AG08395 (cell line): Measurements from ENCODE around the gene TBC1D22A.
A peak's percentile ranks its signal among the peaks of the same experiment; 100 is the strongest.

Experiments used
- DNase-seq: peaks from one replicate; pipeline ENCODE4 v3.0.0; 2012; ENCODE audit warnings: mixed read lengths, low spot score

The TBC1D22A gene

DNA sequence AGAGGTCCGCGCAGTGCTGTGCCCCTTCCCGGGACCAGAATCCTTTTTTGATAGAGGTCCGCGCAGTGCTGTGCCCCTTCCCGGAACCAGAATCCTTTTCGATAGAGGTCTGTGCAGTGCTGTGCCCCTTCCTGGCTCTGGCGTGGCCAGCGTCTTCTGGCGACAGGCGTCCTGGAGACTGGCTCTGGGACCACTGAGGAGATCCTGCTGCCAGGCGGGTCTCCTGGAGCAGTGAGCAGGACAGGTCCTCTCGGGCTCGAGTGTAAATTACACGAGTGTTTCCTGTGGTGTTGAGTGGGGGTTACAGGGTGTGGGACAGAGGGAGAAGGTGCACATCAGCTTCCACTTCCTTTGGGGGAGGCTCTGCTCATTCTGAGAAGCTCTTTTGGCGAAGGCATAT lies 98.1 kb downstream of the TBC1D22A start:
- no peak for DNase-seq

DNA sequence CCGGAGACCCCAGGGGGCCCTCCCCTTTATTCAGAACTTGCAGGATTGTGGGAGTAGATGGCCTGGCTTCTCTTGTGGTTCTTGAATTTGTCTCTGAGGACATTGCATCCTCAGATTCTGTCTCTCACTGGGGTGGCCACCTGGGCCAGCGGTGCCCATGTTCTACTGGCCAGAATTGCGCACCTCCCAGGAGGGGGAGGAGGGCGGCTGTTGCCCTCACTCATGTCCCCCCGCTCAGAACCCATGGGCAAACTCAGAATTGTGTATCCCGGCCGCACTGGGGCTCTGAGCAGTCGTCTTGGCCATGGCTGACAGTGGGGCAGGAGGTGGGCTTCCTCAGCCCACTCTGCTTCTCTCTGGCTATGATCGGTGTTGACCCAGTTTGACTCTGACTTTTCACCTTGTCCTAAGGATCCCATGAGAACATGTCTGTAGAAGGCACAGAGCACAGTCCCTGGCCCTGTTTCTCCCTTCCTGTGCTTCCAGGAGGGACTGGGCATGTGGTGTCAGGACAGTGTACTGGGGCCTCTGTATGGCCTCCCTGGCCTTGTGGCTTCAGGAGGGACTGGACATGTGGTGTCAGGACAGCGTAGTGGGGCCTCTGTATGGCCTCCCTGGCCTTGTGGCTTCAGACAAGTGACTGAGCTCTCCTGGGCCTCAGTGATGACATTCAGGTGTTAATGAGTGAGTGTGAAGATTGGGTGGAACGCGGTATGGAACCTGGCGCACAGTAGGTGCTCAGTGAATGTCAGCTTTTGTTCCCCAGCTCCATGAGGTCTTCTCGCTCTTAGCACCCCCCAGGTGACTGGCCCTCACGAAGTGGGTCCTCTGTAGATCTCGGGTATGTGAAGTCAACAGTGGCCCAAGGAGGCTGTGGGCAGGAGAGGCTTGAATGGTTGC lies 99.3 kb downstream of the TBC1D22A start:
- no peak for DNase-seq

DNA sequence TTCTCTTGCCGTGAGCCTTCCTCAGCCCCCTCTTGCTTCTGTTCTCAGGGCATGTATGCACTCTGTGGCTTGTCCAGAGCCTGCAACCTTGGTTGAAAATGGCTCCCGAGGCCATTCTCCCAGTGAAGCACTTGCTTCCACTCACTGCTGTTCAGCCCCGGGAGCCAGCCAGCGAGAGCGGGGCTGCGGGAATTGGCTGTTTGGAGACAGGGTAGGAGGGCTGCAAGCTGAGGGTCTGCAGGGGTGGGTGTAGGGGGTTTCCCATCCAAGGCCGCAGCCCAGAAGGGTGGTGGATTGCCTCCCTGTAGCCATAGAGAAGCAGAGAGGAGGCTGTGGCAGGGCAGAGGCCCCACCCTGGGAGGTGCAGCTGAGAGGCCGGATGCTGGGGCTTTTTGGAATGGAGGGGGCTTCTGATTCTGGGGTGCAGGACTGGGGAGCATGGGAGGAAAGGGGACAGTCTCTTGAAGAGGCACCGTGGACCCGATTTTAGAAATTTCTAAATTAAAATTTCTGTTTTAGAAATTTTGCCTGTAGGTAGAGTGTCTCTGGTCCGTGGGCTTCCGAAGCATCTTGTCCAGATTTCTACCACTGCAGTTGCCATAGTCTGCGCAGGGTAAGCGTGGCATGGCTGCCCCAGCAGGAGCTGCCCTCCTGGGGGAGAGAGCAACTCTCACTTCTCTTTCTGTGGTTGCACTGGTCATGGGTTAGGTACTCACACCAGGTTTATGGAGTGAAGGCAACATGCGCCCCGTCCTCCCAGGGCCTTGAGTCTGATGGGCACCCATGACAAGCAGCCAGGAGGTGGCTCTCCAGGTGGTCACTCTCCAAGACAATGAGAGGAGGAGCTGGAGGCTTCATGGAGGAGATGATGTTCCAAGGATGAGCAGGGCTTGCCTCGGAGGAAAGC lies 100.2 kb downstream of the TBC1D22A start:
- DNase-seq: no peak

DNA sequence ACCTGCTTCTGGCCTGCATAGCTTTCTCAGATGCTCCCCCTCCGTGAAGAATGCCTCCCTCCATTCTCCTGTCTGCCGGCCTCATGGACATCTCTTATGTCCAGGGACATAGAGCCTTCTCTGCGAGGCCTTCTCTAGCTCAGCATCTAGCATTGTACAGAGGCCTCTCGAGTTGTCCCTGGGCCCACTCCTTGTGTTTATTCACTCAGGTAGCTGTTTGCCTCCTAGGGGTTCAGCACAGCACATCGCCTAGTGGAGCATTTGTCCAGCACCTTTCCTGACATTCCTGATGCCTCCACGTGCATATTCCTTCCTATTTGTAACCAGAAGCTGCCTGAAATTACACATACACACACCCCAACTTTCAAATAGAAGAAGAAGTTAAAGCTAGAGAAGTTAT lies 101.3 kb downstream of the TBC1D22A start:
- DNase-seq: no peak

DNA sequence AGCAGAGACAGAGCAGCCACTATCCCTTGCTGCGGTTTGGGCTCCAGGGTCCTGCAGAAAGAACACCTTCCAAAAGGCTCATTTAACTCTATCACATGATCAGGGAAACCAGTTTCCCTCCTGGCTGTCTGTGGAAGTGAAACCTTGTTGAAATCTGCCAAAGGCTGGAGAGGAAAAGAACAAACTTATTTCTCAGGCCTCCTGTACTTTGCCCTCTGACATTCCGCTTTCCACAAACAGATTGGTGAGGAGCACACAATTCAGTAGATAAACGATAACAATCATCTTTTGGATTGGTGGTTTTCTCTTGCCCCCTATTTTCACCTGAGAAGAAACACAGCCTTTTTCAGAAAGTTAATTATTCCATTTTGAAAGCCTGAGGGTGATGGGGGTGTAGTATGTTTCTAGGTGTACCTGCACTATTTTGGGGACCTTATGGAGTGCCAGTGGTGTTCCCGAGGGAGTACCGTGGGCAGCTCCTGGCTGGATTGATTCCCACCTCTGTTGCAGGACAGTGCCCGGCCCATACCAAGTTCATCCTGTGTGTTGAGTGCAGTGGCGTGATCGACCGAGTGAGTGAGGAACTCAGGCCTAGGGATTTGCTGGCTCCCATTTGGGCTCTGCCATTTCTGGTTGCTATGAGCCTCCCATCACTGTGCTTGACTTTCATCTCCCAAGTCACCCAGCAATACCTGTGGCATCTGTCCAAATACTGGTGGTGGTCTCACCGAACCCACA lies 102.0 kb downstream of the TBC1D22A start:
- no peak for DNase-seq

DNA sequence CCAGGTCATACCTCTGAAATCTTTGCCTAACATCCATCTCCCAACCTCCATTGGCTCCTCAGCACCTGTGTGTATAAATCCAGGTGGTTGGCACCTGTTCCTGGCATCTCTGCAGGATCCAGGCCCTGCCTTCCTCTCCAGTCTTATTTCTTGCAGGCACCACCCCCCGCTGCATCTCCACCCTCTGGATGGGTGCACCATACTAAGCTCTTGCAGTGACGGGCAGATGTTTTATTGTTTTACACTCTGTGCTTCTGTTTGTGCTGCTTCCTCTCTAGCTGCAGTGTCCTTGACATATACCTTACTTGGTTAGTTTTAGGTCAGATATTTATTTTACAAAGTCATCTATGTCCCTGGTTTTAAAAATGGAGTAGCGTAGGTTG lies 102.6 kb downstream of the TBC1D22A start:
- DNase-seq: no peak

DNA sequence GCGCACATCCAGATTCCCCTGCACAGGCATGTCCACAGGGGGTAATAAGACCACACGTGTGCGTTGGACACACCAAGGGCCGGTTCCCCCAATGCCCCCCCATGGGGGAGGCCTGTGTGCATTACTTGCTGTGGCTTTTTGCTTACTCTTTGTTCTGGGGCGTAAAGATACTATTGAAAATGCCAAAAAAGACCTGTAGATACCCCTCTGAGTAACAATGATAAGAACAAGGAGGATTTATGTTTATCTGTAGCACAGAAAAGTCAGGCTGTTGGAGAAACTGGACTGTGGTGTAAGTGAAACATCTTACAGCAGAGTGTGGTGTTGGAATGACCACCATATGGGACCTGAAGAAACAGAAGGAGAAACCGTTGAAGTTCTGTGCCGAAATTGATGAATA lies 103.2 kb downstream of the TBC1D22A start:
- DNase-seq: no peak

DNA sequence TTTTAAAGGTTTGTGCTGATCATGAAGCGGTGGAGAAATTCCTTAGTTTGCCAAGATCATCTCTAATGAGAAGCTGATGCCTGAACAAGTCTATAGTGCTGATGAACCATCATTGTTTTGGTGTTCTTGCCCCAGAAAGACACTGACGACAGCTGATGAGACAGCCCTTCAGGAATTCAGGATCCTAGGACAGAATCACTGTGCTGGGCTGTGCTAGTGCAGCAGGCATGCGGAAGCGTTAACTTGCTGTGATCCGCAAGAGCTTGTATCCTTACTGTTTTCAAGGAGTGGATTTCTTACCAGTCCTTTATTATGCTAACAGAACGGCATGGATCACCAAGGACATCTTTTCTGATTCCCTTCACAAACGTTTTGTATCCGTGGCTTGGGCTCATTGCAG lies 104.1 kb downstream of the TBC1D22A start:
- DNase-seq: peak; percentile 97

DNA sequence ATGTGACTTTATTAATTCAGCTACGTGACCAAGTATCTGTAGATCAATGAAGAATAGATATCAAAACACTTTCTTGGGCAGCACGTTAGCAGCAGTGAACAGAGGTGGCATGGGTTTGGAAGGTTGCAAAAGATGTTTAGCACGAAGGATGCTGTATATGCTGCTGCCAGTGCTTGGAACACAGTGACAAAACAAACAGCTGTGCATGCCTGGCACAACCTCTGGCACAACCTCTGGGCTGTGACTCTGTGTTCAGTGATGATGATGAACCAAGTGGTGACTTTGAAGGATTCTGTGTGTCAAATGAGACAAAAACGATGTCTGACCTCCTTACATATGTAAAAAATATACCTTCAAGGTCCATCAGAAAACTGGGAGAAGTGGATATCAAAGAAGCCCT lies 104.7 kb downstream of the TBC1D22A start:
- DNase-seq: peak; percentile 17

DNA sequence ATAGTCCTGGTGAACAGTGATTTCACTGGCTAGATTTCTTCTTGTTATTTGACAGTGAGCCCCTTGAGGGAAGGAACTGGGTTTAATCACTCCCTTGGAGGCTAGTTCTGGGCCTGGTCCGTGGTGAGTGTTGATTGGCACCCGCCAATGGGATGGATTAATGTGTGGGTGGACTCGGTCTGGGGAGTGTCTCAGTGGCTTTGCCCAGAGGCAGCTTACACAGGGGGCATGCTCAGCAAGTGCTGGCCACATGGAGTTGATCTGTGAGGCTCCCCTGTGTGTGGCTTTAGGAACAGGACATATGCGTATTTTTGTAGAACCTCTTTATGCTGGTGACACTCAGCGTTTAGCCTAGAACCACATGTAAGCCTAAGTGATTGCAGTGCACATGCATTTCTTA lies 106.9 kb downstream of the TBC1D22A start:
- DNase-seq: no peak

DNA sequence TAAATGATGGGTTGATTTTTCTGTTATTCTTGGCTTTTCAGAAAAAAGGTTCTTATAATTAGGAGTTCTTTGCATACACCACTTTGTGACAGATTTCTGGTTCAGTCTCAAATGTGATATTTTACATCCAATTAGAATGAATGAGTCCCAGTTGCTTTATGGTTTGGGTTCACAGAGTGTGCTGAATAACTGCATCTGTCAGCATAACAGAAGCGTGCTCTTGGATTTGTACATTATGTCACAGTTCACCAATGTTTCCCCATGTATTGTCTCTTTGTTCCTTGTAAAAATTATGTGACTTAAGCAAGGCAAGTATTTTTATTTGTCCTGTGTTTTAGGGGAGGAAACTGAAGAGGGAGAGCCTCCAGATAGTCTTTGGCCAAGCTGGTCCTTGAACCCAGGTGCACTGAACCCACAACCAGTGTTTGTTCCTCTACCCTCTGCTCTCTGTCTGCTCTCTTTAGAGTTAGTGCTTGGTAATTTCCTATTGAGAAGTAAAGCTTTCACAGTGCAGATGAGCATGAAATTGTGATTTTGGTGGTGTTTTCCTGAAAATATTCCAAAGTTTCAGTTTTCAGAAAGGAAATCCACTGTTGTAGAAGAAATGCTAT lies 107.5 kb downstream of the TBC1D22A start:
- no peak for DNase-seq

DNA sequence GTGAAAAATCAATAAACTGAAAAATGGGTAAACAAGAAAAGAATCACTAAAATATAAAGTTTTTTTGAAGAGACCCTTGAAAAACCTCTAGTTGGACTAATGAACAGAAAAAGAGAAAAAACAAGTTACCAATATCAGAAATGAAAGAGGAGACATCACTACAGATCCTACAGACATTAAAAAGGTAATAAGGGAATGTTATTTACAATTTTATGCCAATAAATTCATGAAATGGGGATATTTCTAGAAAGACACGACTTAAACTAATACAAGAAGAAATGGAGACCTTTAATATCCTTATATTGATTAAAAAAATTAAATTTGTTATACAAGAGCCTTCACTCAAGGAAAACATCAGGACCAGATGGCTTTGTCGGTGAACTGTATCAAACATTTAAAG lies 109.4 kb downstream of the TBC1D22A start:
- no peak for DNase-seq

DNA sequence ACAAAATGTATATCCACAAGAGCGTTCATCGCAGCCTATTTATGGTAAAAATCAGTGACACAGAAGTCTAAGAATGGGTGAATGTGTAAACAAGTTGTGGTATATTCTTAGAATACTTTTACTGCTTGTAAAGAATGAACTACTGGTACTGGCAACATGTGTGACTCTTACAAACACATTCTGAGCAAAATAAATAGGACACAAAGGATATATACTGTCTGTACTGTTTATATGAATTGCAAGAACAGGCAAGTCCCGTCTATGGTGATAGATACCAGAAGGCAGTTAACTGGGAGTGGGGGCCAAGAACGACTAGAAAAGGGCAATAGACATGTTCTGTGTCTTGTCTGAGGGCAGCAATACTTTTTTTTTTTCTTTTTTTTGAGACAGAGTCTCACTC lies 112.6 kb downstream of the TBC1D22A start:
- DNase-seq: no peak

DNA sequence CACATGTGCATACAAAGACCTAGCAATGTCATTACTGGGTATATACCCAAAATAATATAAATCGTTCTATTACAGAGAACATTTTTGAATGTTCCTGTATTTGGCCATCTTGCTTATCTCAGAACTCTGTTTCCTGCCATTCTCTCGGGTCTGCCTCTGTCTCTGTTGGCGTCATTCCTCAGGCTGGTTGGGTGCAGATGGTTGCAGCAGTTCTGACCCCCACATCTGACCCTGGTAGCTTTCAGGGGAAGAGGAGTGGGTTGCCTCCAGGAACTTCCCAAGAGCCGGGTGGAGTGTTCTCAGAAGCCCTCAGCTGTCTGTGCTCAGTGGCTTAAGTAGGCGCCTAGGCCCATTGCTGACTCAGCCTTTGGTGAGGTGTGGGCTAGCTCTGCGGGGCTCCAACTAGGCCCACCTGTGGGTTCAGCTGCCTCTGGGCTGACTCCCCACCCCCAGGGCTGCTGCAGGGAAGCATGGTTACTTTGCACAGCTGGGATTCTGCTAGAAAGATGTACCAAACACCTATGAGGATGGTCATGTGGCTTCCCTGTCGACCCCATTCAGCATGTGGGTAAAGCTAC lies 114.0 kb downstream of the TBC1D22A start:
- DNase-seq: no peak

DNA sequence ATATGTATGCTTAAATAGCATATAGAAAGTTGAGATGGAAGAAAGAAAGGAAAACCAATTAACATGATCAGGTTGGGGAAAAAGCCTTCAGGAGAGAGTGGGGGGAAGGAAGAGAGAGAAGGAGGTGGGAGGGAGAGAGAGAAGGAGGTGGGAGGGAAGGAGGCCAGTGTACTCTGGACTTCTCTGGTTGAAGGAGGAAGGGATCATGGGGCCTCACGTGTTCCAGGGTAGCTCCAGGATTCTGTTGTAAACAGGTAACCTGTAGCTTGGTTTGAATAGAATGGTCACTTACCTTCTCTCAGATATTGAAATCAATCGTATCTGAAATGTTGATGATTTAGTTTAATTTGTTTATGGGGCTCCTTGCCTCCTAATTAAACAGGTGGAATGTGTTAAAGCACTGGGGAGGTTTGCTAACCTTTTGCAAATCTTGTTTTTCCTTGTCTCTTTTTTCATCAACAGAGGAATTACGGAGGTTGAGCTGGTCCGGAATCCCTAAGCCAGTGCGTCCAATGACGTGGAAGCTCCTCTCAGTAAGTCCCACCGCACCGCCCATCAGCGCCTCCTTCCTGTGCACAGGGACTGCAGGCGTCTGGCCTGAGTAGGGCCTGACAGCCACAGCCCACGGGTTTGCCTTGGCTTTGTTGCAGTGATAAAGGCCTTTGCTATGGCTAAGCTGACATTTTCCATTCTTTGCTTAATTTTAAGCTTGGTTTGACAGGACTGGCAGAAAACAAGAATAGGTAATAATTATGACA lies 115.9 kb downstream of the TBC1D22A start:
- no peak for DNase-seq

DNA sequence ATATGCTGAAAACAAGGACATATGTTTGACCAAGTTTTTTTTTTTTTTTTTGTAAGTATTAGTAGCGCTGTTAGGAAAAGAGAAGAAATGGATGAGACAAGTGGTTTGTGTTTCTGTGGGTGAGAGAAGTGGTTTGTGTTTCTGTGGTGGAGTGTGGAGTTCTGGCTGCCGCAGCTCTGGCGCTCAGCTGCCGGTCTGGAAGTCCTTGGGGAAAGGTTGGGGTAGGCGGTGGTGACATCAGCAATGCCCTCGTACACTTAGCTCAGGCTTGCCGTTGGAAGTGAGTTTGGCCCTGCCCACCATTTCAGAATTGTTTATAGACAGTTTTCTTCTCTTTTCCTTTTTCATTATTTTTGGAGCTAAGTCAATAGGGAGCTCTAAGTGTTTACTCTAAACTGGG lies 116.6 kb downstream of the TBC1D22A start:
- no peak for DNase-seq

DNA sequence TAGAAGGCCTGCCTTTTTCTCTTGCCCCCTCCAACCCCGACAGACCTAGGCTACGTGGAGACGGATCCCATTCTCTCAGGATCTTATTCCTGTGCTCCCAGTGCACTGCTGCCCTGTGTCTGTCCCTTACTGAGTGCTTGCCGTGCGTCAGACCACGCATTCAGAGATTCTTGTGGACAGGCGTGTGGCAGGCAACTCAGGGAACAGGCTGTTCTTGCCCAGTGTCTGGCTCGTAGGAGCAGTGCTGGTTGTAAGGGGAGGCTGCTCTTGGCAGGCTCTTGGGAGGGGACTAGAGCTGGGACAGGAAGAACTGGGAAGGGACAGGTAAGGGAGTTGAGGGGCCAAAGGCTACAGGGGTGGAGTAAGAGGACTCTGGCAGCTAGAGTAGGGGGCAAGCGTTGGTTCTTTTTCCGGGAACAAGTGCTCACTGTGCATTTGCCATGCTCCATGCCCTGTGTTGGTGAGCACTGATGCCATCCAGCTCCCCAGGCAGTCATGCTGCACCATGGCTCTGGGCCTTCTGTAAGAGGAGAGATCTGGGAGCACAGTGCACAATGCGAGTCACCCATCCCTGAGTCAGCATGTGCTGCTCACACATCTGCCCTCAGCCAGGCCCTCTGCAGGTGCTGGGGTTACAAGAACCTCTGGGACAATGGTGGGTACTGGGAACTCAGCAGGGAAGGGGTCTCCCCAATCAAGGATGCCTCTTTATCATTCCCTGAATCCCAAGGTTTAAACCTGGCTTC lies 119.1 kb downstream of the TBC1D22A start:
- peak; percentile 52 for DNase-seq

DNA sequence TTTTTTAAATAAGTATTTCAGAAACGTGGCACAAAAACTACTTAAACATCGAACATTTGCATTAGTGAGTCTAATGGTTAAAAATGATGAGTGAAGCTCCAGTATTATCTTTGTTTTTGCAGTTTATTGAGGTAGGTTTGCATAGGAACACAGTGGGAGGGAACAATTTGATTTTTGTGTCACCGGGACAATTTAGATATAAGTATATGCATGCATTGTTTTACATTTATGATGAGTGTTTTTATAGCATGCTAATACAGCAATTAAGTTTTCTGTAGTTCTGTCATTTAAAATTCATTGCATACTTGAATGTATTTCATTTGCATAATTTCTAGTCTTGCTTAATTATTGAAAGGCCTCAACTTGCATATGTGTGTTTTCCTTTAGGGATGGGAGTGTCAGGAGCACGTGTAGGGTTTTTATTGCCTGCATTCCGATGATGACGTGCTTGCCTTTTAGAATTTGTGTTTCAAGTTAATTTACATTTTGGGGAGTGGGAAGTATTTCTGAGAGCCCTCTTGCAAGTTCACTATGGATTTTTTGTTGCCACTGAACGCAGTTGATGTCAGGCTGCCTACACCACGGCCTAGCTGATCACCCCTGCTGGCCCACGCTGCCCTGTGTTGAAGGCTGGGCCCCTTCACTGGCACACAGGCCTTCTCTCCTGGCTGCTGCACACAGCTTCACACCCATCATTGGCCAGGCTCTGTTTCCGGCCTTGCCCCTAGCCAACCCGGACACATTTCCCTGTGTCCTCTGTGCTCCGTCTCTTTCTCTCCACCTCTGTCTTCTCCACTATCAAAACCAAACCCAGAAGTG lies 120.9 kb downstream of the TBC1D22A start:
- no peak for DNase-seq

DNA sequence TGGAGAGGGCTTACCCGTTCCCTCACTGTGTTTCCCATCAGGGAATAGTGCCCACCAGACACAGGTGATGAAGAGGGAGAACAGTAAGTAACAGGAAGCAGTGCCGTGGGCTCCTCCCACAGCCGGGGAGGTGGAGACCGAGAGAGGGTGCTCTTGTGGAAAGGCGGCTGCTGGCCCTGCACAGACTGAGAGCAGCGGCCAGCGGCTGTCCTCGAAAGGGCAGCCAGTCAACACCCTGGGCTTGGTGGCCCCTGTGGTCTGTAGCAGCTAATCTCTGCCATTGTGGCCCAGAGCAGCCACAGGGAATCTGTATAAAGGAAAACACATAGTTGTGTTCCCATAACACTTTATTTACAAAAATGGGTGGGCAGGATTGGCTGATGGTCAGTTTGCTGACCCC lies 121.9 kb downstream of the TBC1D22A start:
- DNase-seq: no peak
